Tibial nerve (tissue), 4 donors: ENCODE results near the gene COX19. TPM values are rescaled to one million over a fixed set of nuclear protein-coding genes. Genes with fewer than 3 reads are reported as not detected.

Source experiments
- DNase-seq, 2 donors: peaks; one replicate each; pipeline ENCODE4 v3.0.0-alpha.2; 2019; ENCODE audit warnings: low spot score in 2 of 2
- H3K27ac ChIP-seq, 4 donors: fragments of 200-600 bp; sonication (generic) in 3 of 4; one replicate each; pipeline ENCODE4 v1.5.1; 2017 to 2019; ENCODE audit warnings: mild to moderate bottlenecking in 1 of 4
- H3K27me3 ChIP-seq, 2 donors: fragments of 200-600 bp; sonication (generic) in 1 of 2; one replicate each; pipeline versions ENCODE4 v1.5.1 to v1.6.0; 2017 to 2019
- H3K36me3 ChIP-seq, 3 donors: fragments of 200-600 bp; sonication (generic); one replicate each; pipeline ENCODE4 v1.5.1; 2018 to 2019
- H3K4me1 ChIP-seq, 4 donors: fragments of 200-600 bp; sonication (generic) in 3 of 4; one replicate each; pipeline ENCODE4 v1.5.1; 2017 to 2019
- H3K4me3 ChIP-seq, 4 donors: fragments of 200-600 bp; sonication (generic) in 3 of 4; one replicate each; pipeline ENCODE4 v1.5.1; 2017 to 2019; ENCODE audit warnings: mild to moderate bottlenecking in 1 of 4, moderate library complexity in 1 of 4
- H3K9me3 ChIP-seq, 4 donors: fragments of 200-600 bp; sonication (generic) in 3 of 4; one replicate each; pipeline ENCODE4 v1.5.1; 2017 to 2019
- CTCF ChIP-seq, 5 experiments: fragments of 200-600 bp in 3 of 5; fragments of 450-650 bp in 2 of 5; sonication (generic) in 3 of 5; IDR thresholded peaks; one replicate each; pipeline ENCODE4 v1.5.1; 2016 to 2019; ENCODE audit warnings: antibody characterized with exemption in 5 of 5, mild to moderate bottlenecking in 3 of 5, moderate library complexity in 2 of 5
- EP300 ChIP-seq, 2 donors: sonication (generic); formaldehyde crosslinking; IDR thresholded peaks; one replicate each; pipeline ENCODE4 v1.6.1; 2017; ENCODE audit warnings: antibody characterized with exemption in 2 of 2, mild to moderate bottlenecking in 1 of 2
- POLR2A ChIP-seq, 2 donors: fragments of 450-650 bp; IDR thresholded peaks; one replicate each; pipeline ENCODE4 v1.6.1; 2017; ENCODE audit warnings: antibody characterized with exemption in 2 of 2, mild to moderate bottlenecking in 2 of 2, moderate library complexity in 2 of 2
- WGBS, 2 donors: methylation state at CpG; one replicate each; pipeline ENCODE4 v1.1.5; 2018; 5-methylcytosine and 5-hydroxymethylcytosine counted together
- total RNA-seq, 4 donors: library from RNA; depleted of rRNA; stranded (reverse); fragments of >200 nt; gene quantifications; one replicate each; pipeline ENCODE4 v1.1.0, GENCODE V29; 2016

Gene COX19
- total RNA-seq, 4 donors from 2014 or later, result 10.8 to 21.3 (median 11.2) TPM

GRCh38 chr7:979151-979550 is 3.8 kb upstream of the COX19 start:
- Histone ChIP-seq H3K9me3 (no peaks in the 10 kb centered on the region), H3K27me3 (peaks cover 0 to 20% of the 10 kb centered on the region in 2 donors), H3K4me3 (no peak overlapping the region), H3K4me1 (peaks cover 0 to 33% (median 22%) of the 10 kb centered on the region in 4 donors), H3K27ac (peak overlapping the region in 2 of 4 donors; percentile 88 to 97), H3K36me3 (no peaks in the 10 kb centered on the region)
- WGBS, 2 donors, result 90 to 94% methylated on average over 16 of the region's 16 CpGs
- TF ChIP-seq CTCF (IDR thresholded peaks at IDR 0.05) (no peak), POLR2A (IDR thresholded peaks at IDR 0.05) (no peak), EP300 (IDR thresholded peaks at IDR 0.05) (no peak)
- no peak for DNase-seq

- DNase-seq, result no peak
- Histone ChIP-seq H3K4me3 (no peak overlapping the region), H3K9me3 (no peaks in the 10 kb centered on the region), H3K27me3 (peaks cover 0 to 16% of the 10 kb centered on the region in 2 donors), H3K4me1 (peaks cover 0 to 39% (median 28%) of the 10 kb centered on the region in 4 donors), H3K36me3 (no peaks in the 10 kb centered on the region), H3K27ac (peak overlapping the region; percentile 68 to 97 (median 92))
- 70 to 74% methylated on average over 18 to 22 of the region's 24 CpGs for WGBS, 2 donors
- TF ChIP-seq POLR2A (IDR thresholded peaks at IDR 0.05) (no peak), EP300 (IDR thresholded peaks at IDR 0.05) (no peak), CTCF (IDR thresholded peaks at IDR 0.05) (no peak)
Observed at GRCh38 chr7:978416-979091, 3.2 kb upstream of the COX19 start.

- WGBS, 2 donors, result 43 to 45% methylated on average over 7 of the region's 7 CpGs
- Histone ChIP-seq H3K4me1 (peaks cover 0 to 40% (median 33%) of the 10 kb centered on the region in 4 donors), H3K36me3 (peaks cover 0 to 2% (median 0%) of the 10 kb centered on the region in 3 donors), H3K4me3 (no peak overlapping the region), H3K27me3 (peaks cover 0 to 10% of the 10 kb centered on the region in 2 donors), H3K27ac (peak overlapping the region; percentile 68 to 97 (median 92)), H3K9me3 (no peaks in the 10 kb centered on the region)
- no peak for DNase-seq
- TF ChIP-seq POLR2A (IDR thresholded peaks at IDR 0.05) (no peak), CTCF (IDR thresholded peaks at IDR 0.05) (no peak), EP300 (IDR thresholded peaks at IDR 0.05) (no peak)
Observed at GRCh38 chr7:978049-978346, 2.6 kb upstream of the COX19 start.

- TF ChIP-seq EP300 (IDR thresholded peaks at IDR 0.05), result peak in 1 of 2 donors; percentile 74
- no peak for TF ChIP-seq CTCF (IDR thresholded peaks at IDR 0.05)
- TF ChIP-seq POLR2A (IDR thresholded peaks at IDR 0.05), result peak in 1 of 2 donors; percentile 39
- no peak for DNase-seq
- peaks cover 0 to 7% (median 0%) of the 10 kb centered on the region in 3 donors for H3K36me3 ChIP-seq
- H3K4me1 ChIP-seq, result peaks cover 0 to 44% (median 36%) of the 10 kb centered on the region in 4 donors
- peaks cover 0 to 8% of the 10 kb centered on the region in 2 donors for H3K27me3 ChIP-seq
- peak overlapping the region; percentile 76 to 97 (median 92) for H3K27ac ChIP-seq
- H3K4me3 ChIP-seq, result no peak overlapping the region
- H3K9me3 ChIP-seq, result no peaks in the 10 kb centered on the region
- 36 to 39% methylated on average over 19 of the region's 19 CpGs for WGBS, 2 donors
Observed at GRCh38 chr7:977326-978048, 2.1 kb upstream of the COX19 start.

GRCh38 chr7:976901-977325 is 1.6 kb upstream of the COX19 start:
- Histone ChIP-seq H3K4me3 (no peak overlapping the region), H3K27ac (peak overlapping the region; percentile 76 to 97 (median 92)), H3K4me1 (peaks cover 0 to 50% (median 36%) of the 10 kb centered on the region in 4 donors), H3K27me3 (peaks cover 0 to 2% of the 10 kb centered on the region in 2 donors), H3K9me3 (no peaks in the 10 kb centered on the region), H3K36me3 (peaks cover 0 to 12% (median 4%) of the 10 kb centered on the region in 3 donors)
- no peak for TF ChIP-seq EP300 (IDR thresholded peaks at IDR 0.05)
- TF ChIP-seq CTCF (IDR thresholded peaks at IDR 0.05), result no peak
- no peak for TF ChIP-seq POLR2A (IDR thresholded peaks at IDR 0.05)
- WGBS, 2 donors, result 50 to 71% methylated on average over 14 to 19 of the region's 19 CpGs
- no peak for DNase-seq
